ENCODE results near the gene SLC28A3. TPM values are rescaled to one million over a fixed set of nuclear protein-coding genes. Genes with fewer than 3 reads are reported as not detected.

SLC28A3 gene
- total RNA-seq, 1 donor from 2014 or later, result not detected

- DNase-seq, result no peak
These were observed 43.3 kb downstream of the SLC28A3 start for GRCh38 chr9:84297162-84297821.

GRCh38 chr9:84296146-84296843, 44.3 kb downstream of the SLC28A3 start:
- DNase-seq, result no peak

GRCh38 chr9:84294241-84294950, 46.2 kb downstream of the SLC28A3 start:
- DNase-seq, result no peak

- no peak for DNase-seq
These were observed 47.4 kb downstream of the SLC28A3 start for GRCh38 chr9:84293001-84293798.

- no peak for DNase-seq
These were observed 55.2 kb downstream of the SLC28A3 start for GRCh38 chr9:84285381-84285780.

- no peak for DNase-seq
These were observed 56.6 kb downstream of the SLC28A3 start for GRCh38 chr9:84283946-84284345.

GRCh38 chr9:84278130-84278529, 62.4 kb downstream of the SLC28A3 start:
- DNase-seq, result no peak

- no peak for DNase-seq
These were observed 62.9 kb downstream of the SLC28A3 start for GRCh38 chr9:84277646-84278045.

GRCh38 chr9:84276741-84277140, 63.8 kb downstream of the SLC28A3 start:
- no peak for DNase-seq

GRCh38 chr9:84271921-84272556, 68.5 kb downstream of the SLC28A3 start:
- no peak for DNase-seq

GRCh38 chr9:84271531-84271900, 69.0 kb downstream of the SLC28A3 start:
- peak; percentile 65 for DNase-seq

- DNase-seq, result no peak
These were observed 69.6 kb downstream of the SLC28A3 start for GRCh38 chr9:84270847-84271530.

GRCh38 chr9:84266087-84266561, 74.4 kb downstream of the SLC28A3 start:
- no peak for DNase-seq

- DNase-seq, result no peak
These were observed 76.1 kb downstream of the SLC28A3 start for GRCh38 chr9:84264307-84265029.

- DNase-seq, result peak; percentile 63
These were observed 79.3 kb downstream of the SLC28A3 start for GRCh38 chr9:84261070-84261746.

GRCh38 chr9:84258371-84258770, 82.2 kb downstream of the SLC28A3 start:
- no peak for DNase-seq

- DNase-seq, result no peak
These were observed 84.9 kb downstream of the SLC28A3 start for GRCh38 chr9:84255696-84256095.

GRCh38 chr9:84254972-84255371, 85.6 kb downstream of the SLC28A3 start:
- no peak for DNase-seq

- no peak for DNase-seq
These were observed 88.6 kb downstream of the SLC28A3 start for GRCh38 chr9:84251921-84252320.

- no peak for DNase-seq
These were observed 98.7 kb downstream of the SLC28A3 start for GRCh38 chr9:84241817-84242373.

Data from occipital lobe (tissue), 2 donors.